GM12874 (cell line): ENCODE data around the gene RARG.

Source experiments
- TF ChIP-seq, protein P1 (sequence below): IDR thresholded peaks from 2 replicates; pipeline ENCODE4 v1.5.1; 2011; ENCODE audit warnings: low read depth, mild to moderate bottlenecking, control low read depth, low read length, moderate library complexity; ENCODE audit not compliant: insufficient read depth

The RARG gene

DNA sequence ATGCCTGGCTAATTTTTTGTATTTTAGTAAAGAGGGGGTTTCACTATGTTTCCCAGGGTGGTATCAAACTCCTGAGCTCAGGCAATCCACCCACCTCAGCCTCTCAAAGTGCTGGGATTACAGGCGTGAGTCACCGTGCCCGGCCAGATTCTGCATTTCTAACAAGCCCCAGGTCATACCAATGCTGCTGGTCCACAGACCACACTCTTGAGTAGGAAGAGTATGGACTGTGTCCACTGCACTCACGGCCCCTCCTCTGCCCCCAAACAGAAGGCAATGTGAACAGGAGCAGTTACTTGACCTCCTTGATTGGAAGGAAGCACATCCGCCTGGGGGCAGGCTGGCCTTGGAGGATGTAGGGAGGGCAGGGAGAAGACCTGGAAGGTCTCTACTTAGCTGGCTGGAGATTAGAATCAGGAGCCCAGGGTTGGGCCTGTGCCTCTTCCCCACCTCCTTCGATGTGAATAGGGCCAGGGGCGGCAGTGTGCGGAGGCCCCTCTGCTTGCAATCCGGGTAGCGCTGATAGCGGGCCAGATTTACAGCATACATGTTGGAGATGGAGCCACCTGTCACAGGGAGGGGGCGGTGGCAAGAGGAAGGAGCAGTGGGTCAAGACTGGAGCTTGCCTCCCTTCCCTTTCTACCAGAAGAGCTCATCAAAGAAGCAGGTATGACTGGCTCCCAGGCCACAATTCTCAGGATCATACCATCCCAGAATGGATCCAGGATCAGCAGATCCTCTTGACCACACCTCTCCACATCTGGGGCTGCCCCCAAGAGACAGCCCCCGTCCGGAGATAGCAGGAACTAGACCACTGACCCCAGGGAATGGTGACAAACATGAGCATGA, 60.9 kb downstream of the RARG start:
- TF ChIP-seq, protein P1, sequence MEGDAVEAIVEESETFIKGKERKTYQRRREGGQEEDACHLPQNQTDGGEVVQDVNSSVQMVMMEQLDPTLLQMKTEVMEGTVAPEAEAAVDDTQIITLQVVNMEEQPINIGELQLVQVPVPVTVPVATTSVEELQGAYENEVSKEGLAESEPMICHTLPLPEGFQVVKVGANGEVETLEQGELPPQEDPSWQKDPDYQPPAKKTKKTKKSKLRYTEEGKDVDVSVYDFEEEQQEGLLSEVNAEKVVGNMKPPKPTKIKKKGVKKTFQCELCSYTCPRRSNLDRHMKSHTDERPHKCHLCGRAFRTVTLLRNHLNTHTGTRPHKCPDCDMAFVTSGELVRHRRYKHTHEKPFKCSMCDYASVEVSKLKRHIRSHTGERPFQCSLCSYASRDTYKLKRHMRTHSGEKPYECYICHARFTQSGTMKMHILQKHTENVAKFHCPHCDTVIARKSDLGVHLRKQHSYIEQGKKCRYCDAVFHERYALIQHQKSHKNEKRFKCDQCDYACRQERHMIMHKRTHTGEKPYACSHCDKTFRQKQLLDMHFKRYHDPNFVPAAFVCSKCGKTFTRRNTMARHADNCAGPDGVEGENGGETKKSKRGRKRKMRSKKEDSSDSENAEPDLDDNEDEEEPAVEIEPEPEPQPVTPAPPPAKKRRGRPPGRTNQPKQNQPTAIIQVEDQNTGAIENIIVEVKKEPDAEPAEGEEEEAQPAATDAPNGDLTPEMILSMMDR = no peak

DNA sequence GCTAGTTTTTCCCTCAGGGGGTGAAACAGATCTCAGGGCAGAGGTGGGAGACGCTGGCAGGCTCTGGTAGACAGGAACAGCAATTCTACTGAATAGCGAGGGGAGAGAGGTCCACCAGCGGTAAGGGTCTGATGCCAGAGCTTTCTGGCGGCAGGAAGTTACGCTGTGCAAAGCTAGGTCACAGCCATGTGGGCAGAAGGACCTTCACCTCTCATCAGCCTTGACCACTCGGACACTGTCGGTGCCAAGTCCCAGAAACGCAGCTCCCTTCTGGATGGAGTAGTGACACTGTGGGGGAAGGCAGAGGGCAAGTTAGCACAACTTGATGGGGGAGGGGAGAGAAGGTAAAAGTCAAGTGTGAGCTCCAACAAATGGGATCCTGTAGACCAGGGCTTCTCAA, 61.8 kb downstream of the RARG start:
- TF ChIP-seq, protein P1 = no peak

DNA sequence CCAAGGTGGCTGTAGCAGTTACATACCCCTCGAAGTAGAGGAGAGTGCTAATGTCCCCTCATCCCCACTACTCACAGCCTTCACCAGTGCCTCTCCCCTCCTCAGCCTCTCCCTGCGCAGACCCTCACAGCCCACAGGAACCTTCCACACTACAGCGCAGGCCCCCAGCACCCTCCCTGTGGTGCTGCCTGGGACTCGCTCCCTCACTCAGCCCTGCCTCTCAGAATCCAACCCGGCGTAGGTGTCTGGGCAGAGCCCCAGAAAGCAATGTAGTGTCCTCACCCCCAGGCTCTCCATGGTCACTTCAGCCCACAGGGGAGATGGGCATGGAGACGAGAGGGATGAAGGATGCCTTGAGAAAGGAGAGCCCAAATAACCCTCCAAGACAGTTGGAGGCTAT, 62.4 kb downstream of the RARG start:
- TF ChIP-seq, protein P1 = no peak

DNA sequence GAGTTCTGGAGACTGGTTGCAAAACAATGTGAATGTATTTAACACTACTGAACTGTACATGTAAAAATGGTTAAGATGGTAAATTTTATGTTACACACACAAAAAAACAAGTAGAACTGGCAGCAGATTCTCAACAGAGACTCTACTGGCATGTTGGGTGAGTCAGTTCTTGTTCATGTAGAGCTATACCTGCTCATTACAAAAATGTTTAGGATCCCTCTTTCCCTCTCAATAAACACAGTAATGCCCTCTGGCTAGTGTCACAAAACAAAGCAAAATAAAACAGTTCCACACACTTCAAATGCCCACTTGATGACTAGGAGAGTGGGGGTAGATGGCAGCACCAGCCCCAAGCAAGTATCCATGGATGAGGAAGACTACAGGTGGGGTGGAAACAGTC, 65.2 kb downstream of the RARG start:
- TF ChIP-seq, protein P1 = no peak

DNA sequence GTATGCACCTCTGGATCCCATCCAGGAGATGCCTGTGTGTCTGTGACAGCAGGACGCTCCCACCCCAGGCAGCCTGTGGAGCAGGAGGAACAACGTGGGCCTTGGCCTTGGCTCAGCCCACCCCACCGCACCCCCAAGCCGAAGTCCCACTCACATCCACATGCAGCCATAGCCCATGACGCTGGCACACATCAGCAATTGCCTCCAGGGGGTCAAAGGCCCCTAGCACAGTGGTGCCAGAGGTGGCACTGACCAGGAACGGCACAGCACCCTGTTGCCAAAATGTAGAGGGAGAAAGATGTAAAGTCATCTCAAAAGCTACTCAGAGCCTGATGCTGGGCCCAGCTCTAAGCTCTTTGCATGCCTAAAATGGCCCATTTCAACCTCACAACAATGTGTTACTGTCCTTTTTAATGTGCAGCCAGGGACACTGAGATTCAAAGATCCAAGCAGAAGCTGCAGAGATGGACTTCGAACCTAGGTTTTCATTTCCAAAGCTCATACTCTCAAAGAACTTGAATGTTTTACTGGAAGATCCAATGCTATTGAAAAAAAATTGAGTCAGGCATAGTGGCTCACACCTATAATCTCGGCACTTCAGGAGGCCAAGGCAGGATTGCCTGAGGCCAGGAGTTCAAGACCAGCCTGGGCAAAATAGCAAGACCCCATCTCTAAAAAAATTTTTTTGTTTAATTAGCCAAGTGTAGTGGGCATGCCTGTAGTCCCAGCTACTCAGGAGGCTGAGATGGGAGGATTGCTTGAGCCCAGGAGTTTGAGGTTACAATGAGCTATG, 70.7 kb downstream of the RARG start:
- TF ChIP-seq, protein P1 = no peak

DNA sequence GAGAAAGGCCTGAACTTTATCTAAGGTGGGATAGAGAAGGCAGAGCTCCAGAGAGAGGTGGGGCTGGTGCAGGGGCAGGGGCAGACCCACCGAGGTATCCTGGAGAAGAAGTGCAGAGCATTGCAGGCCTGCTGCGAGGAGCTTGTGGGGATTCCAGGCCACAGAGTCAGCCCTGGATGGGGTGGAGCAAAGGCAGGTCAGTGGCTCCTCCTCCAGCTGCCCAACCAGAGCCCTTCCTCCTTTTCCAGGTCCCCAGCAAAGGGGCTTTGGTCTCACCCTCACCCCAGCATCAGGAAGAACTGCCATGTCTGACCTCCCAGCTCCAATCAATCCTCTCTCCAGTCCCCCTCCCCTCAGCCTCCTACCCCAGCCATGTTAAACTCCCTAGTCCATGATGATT, 71.3 kb downstream of the RARG start:
- TF ChIP-seq, protein P1 = no peak
